Spleen (tissue), 7 donors: ENCODE results near the gene USP7.

Source experiments
- POLR2A ChIP-seq, 3 donors: fragments of 450-650 bp; IDR thresholded peaks; one replicate each; pipeline ENCODE4 v1.5.1; 2017; ENCODE audit warnings: antibody characterized with exemption in 3 of 3, mild to moderate bottlenecking in 1 of 3
- TF ChIP-seq, protein P1 (sequence below), 11 experiments: fragments of 200-600 bp in 7 of 11; fragments of 450-650 bp in 4 of 11; sonication (generic) in 4 of 11; IDR thresholded peaks in 8 of 11; conservative IDR thresholded peaks in 3 of 11; 1 replicate in 7 of 11; 2 replicates in 4 of 11; pipeline versions ENCODE4 v1.4.0 to v1.8.0; 2016 to 2021; ENCODE audit warnings: antibody characterized with exemption in 11 of 11, inconsistent platforms in 4 of 11, mild to moderate bottlenecking in 1 of 11
- donor health status: DM: no; HTN: no; CAD: no; lungs with moderate emphysema.
- donor health status: DM: no; HTN: no; CAD: no.
- donor health status: DM: no; HTN: no; CAD: no.

DNA sequence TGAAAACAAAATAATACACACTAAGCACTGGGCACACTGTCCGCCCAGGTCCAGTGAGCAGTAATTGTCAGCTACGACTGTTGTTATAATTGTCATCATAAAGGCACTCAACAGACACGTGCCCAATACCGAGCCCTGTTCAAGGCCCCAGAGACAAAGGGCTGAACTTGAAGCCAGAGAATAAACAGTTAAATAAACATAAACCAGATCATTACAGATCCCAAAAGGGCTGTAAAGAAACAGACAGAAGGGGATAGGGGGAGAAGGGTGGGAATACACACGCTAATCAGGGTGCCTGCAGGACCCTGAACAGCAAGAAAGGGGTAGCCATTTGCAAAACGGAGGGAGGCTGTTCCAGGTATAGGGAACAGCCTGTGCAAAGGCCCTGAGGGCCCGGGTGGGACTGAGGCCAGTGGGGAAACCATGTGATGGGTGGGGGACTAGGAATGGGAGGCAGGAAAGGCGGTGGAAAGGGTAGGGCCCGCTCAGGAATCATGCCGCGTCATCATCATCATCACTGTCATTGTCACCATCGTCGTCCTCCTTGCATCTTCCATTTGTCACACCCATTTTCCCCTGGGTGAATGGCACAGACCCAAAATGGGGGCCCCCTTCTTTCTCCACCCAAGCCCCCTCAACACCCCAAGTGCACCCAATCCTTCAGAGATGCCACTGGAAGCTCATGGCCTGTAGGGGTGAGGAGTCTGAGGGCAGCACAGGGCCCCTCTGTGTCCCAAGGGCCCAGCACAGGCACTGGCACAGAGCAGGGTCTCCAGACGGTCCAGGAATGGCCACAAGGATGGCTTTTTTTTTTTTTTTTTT is 101.2 kb downstream of the USP7 start:
- TF ChIP-seq, protein P1, sequence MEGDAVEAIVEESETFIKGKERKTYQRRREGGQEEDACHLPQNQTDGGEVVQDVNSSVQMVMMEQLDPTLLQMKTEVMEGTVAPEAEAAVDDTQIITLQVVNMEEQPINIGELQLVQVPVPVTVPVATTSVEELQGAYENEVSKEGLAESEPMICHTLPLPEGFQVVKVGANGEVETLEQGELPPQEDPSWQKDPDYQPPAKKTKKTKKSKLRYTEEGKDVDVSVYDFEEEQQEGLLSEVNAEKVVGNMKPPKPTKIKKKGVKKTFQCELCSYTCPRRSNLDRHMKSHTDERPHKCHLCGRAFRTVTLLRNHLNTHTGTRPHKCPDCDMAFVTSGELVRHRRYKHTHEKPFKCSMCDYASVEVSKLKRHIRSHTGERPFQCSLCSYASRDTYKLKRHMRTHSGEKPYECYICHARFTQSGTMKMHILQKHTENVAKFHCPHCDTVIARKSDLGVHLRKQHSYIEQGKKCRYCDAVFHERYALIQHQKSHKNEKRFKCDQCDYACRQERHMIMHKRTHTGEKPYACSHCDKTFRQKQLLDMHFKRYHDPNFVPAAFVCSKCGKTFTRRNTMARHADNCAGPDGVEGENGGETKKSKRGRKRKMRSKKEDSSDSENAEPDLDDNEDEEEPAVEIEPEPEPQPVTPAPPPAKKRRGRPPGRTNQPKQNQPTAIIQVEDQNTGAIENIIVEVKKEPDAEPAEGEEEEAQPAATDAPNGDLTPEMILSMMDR (IDR thresholded peaks at IDR 0.05 in 8 of 11, conservative IDR thresholded peaks at IDR 0.05 in 3 of 11): no peak
- no peak for TF ChIP-seq POLR2A (IDR thresholded peaks at IDR 0.05)
